HCT116 (cell line): ENCODE data around the gene URAD. TPM values are rescaled to one million over a fixed set of nuclear protein-coding genes. Genes with fewer than 3 reads are reported as not detected.

Experiments
- ATAC-seq: fragments of 200-7000 bp; cut with Tn5 transposase; 2 replicates; pipeline ENCODE4 v1.9.1; 2020; ENCODE audit warnings: mild to moderate bottlenecking, moderate library complexity
- BruUV-seq: library from RNA; stranded (reverse); fragments of 400-500 nt; replicated peaks from 2 replicates; lab custom pipeline; 2021; lab: Mats Ljungman, UMichigan
- CTCF ChIA-PET: fragments of 300-600 bp; sonication (Branson Sonifier 250); formaldehyde crosslinking; loops from one replicate; lab custom pipeline; 2021; ENCODE audit warnings: antibody characterized with exemption; lab: Charles Lee
- POLR2A ChIA-PET: fragments of 300-600, 350-600 bp; sonication (Branson Sonifier 250); formaldehyde crosslinking; loops from one replicate; lab custom pipeline; 2021; ENCODE audit warnings: antibody characterized with exemption; lab: Charles Lee
- RAD21 ChIA-PET, 2 experiments: fragments of 300-600 bp; sonication (Branson Sonifier 250); formaldehyde crosslinking; loops; one replicate each; lab custom pipeline; 2023; ENCODE audit warnings: low total read pairs in 2 of 2; ENCODE audit not compliant: uncharacterized antibody in 2 of 2, unreplicated experiment in 2 of 2, low non-redundant PET in 1 of 2; lab: Charles Lee
- DNase-seq: peaks from one replicate; pipeline ENCODE4 v3.0.0-alpha.2; 2010; ENCODE audit warnings: low read depth, low spot score
- H2AFZ ChIP-seq: fragments of 200-600 bp; shearing (Covaris generic), sonication (generic); 2 replicates; pipeline ENCODE4 v1.6.1; 2017; ENCODE audit warnings: low read depth, mixed run types, mixed read lengths, antibody characterized with exemption, low read length; ENCODE audit not compliant: poor library complexity, severe bottlenecking
- H3K27ac ChIP-seq: 2 replicates; pipeline ENCODE4 v1.5.1; 2012; ENCODE audit warnings: low read depth, low read length
- H3K27me3 ChIP-seq: fragments of 200-600 bp; sonication (generic); 2 replicates; pipeline ENCODE4 v1.6.1; 2016; ENCODE audit warnings: mixed run types, low read length, mixed read lengths; ENCODE audit not compliant: insufficient read depth
- H3K36me3 ChIP-seq, 2 experiments: fragments of 200-500 bp in 1 of 2; fragments of 200-600 bp in 1 of 2; sonication (Bioruptor generic) in 1 of 2; sonication (generic) in 1 of 2; 2 replicates each; pipeline versions ENCODE4 v1.5.1 to v1.6.1; 2014 to 2016; ENCODE audit warnings: low read length in 2 of 2, inconsistent platforms in 1 of 2, mixed read lengths in 1 of 2, mixed run types in 1 of 2; ENCODE audit not compliant: insufficient read depth in 2 of 2, control insufficient read depth in 1 of 2
- H3K4me1 ChIP-seq, 2 experiments: fragments of 200-600 bp in 1 of 2; sonication (generic) in 1 of 2; 2 replicates each; pipeline versions ENCODE4 v1.5.1 to v1.6.1; 2012 to 2017; ENCODE audit warnings: low read length in 2 of 2, inconsistent platforms in 1 of 2, mild to moderate bottlenecking in 1 of 2, mixed read lengths in 1 of 2, mixed run types in 1 of 2, moderate library complexity in 1 of 2; ENCODE audit not compliant: insufficient read depth in 2 of 2, control insufficient read depth in 1 of 2
- H3K4me2 ChIP-seq: fragments of 200-600 bp; sonication (generic); 2 replicates; pipeline ENCODE4 v1.6.1; 2017; ENCODE audit warnings: mixed run types, low read length, mixed read lengths
- H3K4me3 ChIP-seq, 2 experiments: fragments of 200-600 bp in 1 of 2; sonication (generic) in 1 of 2; replicated peaks in 1 of 2; 2 replicates each; pipeline ENCODE4 v1.5.1; 2011 to 2016; ENCODE audit warnings: low read length in 2 of 2, control low read depth in 1 of 2, low read depth in 1 of 2, mild to moderate bottlenecking in 1 of 2, mixed read lengths in 1 of 2, mixed run types in 1 of 2
- H3K79me2 ChIP-seq: fragments of 200-600 bp; sonication (generic); 2 replicates; pipeline ENCODE4 v1.6.1; 2017; ENCODE audit warnings: mild to moderate bottlenecking, mixed run types, low read length, moderate library complexity, mixed read lengths; ENCODE audit not compliant: insufficient read depth
- H3K9ac ChIP-seq: fragments of 200-600 bp; sonication (generic); 2 replicates; pipeline ENCODE4 v1.6.1; 2016; ENCODE audit warnings: low read length, mixed read lengths
- H3K9me2 ChIP-seq: fragments of 200-600 bp; sonication (generic), shearing (Covaris generic); 2 replicates; pipeline ENCODE4 v1.6.1; 2017; ENCODE audit warnings: mixed run types, mild to moderate bottlenecking, moderate library complexity; ENCODE audit not compliant: insufficient read depth
- H3K9me3 ChIP-seq, 2 experiments: fragments of 200-500 bp in 1 of 2; fragments of 200-600 bp in 1 of 2; sonication (Bioruptor generic) in 1 of 2; sonication (generic) in 1 of 2; 2 replicates each; pipeline ENCODE4 v1.6.1; 2014 to 2017; ENCODE audit warnings: low read length in 2 of 2, mixed read lengths in 2 of 2, inconsistent platforms in 1 of 2, low read depth in 1 of 2, mild to moderate bottlenecking in 1 of 2, mixed run types in 1 of 2, moderate library complexity in 1 of 2; ENCODE audit not compliant: control insufficient read depth in 1 of 2, insufficient read depth in 1 of 2
- H4K20me1 ChIP-seq: fragments of 200-600 bp; sonication (generic), shearing (Covaris generic); 2 replicates; pipeline ENCODE4 v1.6.1; 2017; ENCODE audit warnings: mixed run types, mild to moderate bottlenecking, moderate library complexity; ENCODE audit not compliant: insufficient read depth
- EZH2 ChIP-seq: fragments of 200-600 bp; sonication (generic); IDR thresholded peaks from 2 replicates; pipeline ENCODE4 v1.6.1; 2017; ENCODE audit warnings: antibody characterized with exemption, mixed run types
- EZH2phosphoT487 ChIP-seq: fragments of 200-600 bp; IDR thresholded peaks from 2 replicates; pipeline ENCODE4 v1.6.1; 2018; ENCODE audit warnings: antibody characterized with exemption, borderline replicate concordance
- FOSL1 ChIP-seq: IDR thresholded peaks from 2 replicates; pipeline ENCODE4 v1.6.1; 2012; ENCODE audit warnings: low read depth
- POLR2A ChIP-seq: IDR thresholded peaks from 2 replicates; pipeline ENCODE4 v1.7.0; 2011; ENCODE audit warnings: borderline replicate concordance; ENCODE audit not compliant: insufficient read depth, insufficient read length; ENCODE audit errors: extremely low read depth
- RAD21 ChIP-seq: IDR thresholded peaks from 2 replicates; pipeline ENCODE4 v1.6.1; 2012; ENCODE audit warnings: low read depth, mild to moderate bottlenecking
- REST ChIP-seq: IDR thresholded peaks from 2 replicates; pipeline ENCODE4 v1.6.1; 2012; ENCODE audit warnings: low read depth
- SP1 ChIP-seq: IDR thresholded peaks from 2 replicates; pipeline ENCODE4 v1.6.1; 2012; ENCODE audit warnings: low read depth
- SRF ChIP-seq: IDR thresholded peaks from 2 replicates; pipeline ENCODE4 v1.6.1; 2012; ENCODE audit warnings: low read depth
- TCF7L2 ChIP-seq: IDR thresholded peaks from 2 replicates; pipeline ENCODE4 v1.7.0; 2011; ENCODE audit warnings: borderline replicate concordance, inconsistent platforms; ENCODE audit not compliant: insufficient read depth, insufficient read length; ENCODE audit errors: extremely low read depth
- ZBTB33 ChIP-seq: IDR thresholded peaks from 2 replicates; pipeline ENCODE4 v1.6.1; 2011; ENCODE audit warnings: mild to moderate bottlenecking, low read length, moderate library complexity; ENCODE audit not compliant: insufficient replicate concordance; ENCODE audit errors: extremely low read depth
- ZFX ChIP-seq: fragments of 450-650 bp; IDR thresholded peaks from 2 replicates; pipeline ENCODE4 v1.6.1; 2017
- ZNF274 ChIP-seq: fragments of 200-500 bp; sonication (Bioruptor generic); IDR thresholded peaks from 2 replicates; pipeline ENCODE4 v1.6.1; 2014; ENCODE audit warnings: mild to moderate bottlenecking, low read depth, low read length, inconsistent platforms
- intact Hi-C: fragments of 100-400 bp; cut with micrococcal nuclease; formaldehyde crosslinking; loops from 2 replicates; pipeline ENCODE4 v1.10.0; 2022
- total RNA-seq: library from RNA; stranded (reverse); gene quantifications from one replicate; pipeline ENCODE4 v1.2.1, GENCODE V29; 2021; ENCODE audit not compliant: unreplicated experiment
- TF ChIP-seq, protein P1 (sequence below): IDR thresholded peaks from 2 replicates; pipeline ENCODE4 v1.6.1; 2012

The URAD gene
- total RNA-seq, 1 experiment from 2014 or later = not detected

- Histone ChIP-seq H3K36me3 (no peaks in the 10 kb centered on the region), H3K9me3 (no peaks in the 10 kb centered on the region), H3K9ac (no peak overlapping the region), H3K4me2 (no peak overlapping the region), H3K9me2 (no peaks in the 10 kb centered on the region), H3K4me3 (no peak overlapping the region), H2AFZ (no peak overlapping the region), H3K27ac (no peak overlapping the region), H3K4me1 (peaks cover 5 to 16% of the 10 kb centered on the region in 2 experiments), H3K79me2 (no peaks in the 10 kb centered on the region), H4K20me1 (no peaks in the 10 kb centered on the region), H3K27me3 (no peaks in the 10 kb centered on the region)
- ChIA-PET CTCF (no interaction called here), POLR2A (no interaction called here), RAD21 (no interaction called here)
- no TSS peak for BruUV-seq
- intact Hi-C loops = no loop called here
- no peak for ATAC-seq
- DNase-seq = no peak
- TF ChIP-seq ZFX (no peak), REST (no peak), RAD21 (no peak), ZBTB33 (no peak), FOSL1 (no peak), EZH2 (no peak), SP1 (no peak), TCF7L2 (no peak), SRF (no peak), ZNF274 (no peak), EZH2phosphoT487 (no peak), POLR2A (no peak)
- TF ChIP-seq, protein P1, sequence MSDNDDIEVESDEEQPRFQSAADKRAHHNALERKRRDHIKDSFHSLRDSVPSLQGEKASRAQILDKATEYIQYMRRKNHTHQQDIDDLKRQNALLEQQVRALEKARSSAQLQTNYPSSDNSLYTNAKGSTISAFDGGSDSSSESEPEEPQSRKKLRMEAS = no peak
Observed at GRCh38 chr13:28031220-28031895, 42.9 kb upstream of the URAD start.
